Stimulated activated CD4-positive, alpha-beta T cell treated with anti-CD3 and anti-CD28 coated beads, Interleukin-2, amount 100 ng/mL, for 24 hours (primary cell): ENCODE results near the gene SMARCC1.

Experiments
- DNase-seq, 2 donors: peaks; one replicate each; pipeline ENCODE4 v3.0.0-alpha.2; 2020

SMARCC1 gene

DNA sequence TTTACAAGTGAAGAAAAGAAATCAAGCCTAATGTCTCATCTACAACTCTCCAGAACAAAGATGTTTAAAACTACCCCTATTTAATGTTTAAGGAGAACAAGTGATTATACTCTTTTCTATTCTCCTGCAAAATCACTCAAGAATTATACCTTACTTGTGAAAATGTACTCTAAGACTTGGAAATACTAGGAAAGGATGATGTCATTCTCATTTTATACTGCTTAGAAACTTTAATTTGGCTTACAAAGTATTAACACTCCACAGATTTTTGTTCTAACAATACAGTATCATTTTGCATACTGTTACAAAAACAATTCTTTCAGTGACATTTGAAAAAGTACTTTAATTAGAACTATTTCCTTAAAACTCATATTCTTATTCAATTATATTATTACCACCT lies 89.5 kb downstream of the SMARCC1 start:
- no peak for DNase-seq

- no peak for DNase-seq
Measured at GRCh38 chr3:47688488-47688887, 93.2 kb downstream of the SMARCC1 start.

DNA sequence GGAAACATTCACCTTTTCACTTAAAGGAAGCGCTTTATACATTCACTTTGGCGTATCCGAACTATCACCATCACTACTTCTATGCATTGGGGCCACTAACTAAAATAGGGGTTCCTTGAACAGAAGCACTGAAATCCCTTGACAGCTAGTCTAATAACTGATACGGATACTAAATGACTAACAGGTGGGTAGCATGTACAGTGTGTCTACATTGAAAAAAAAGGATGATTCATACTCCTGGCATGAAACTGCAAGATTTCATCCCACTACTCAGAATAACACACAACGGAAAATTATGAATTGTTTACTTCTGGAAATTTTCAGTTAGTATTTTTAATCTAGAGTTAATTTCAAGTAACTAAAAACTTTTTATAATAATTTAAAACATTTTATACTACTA lies 96.7 kb downstream of the SMARCC1 start:
- DNase-seq = no peak

DNA sequence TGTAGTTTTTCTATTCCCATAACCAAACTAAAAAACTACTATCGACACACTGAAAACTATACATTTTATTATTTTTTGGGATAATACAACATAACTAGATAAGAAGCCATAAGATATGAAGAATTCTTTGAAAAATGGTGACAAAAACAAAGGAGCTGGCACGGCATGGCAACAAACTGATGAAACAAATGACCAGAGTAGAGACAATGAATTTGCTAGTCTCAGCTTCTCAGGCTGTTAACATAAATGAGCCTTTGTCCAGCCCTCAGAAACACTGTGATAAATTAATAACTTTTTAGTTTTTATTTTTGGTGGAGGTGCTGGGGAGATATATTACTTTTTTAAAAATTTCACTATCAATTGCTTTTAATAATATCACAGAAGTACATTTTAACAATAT lies 100.7 kb downstream of the SMARCC1 start:
- no peak for DNase-seq

DNA sequence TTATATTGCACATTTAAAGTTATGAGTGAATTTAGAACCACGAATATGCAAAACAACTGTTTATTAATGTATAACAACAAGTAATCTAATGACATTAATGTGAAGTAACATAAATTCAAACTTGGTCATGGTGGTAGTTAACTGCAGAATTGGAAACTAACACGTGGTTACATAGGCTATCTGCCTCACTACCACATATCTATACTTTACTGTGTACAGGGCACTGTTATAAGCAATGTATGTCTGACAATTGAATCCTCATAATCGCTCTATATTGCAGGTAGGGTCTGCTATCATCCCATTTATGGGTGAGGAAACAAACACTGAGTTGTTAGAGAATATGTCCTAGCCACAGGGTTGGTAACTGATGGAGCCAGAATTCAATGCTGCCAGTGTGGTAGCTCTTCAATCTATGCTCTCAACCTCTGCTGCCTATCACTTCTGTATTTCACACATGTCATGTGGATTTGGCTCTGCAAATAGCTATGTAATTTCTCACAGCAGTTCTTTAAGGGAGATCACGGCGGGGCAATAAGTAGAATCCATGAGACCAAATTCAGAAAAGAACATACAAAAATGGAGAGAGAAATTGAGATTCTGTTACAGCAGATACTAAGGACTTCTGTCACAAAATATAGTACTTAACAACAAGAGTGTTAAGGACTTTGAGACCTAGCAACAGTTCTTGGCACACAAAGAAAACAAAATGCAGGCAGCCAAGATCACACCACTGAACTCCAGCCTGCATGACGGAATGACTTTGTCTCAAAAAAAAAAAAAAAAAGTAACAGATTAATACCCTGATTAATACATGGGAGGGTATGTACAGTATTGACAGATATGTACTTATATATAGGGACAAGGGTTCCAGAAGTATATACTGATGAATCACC lies 103.0 kb downstream of the SMARCC1 start:
- no peak for DNase-seq

- no peak for DNase-seq
Measured at GRCh38 chr3:47669026-47669749, 112.5 kb downstream of the SMARCC1 start.

- DNase-seq = no peak
Measured at GRCh38 chr3:47666118-47666517, 115.6 kb downstream of the SMARCC1 start.

DNA sequence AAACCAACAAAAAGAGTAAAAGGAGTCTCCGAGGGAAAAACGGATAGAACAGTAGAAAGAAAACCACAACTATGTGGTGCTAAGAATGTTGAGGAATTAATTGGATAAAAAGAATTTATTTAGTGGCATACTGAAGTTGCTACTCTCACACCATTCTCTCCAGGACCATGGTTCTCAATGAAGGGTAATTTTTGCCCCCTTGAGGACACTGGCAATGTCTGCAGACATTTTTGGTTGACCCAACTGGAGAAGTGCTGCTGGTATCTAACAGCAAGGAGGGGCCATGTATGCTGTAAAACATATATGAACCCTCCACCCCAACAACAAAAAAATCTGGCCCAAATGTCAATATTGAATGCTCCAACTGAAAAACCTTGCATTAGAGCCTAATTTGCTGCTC lies 117.2 kb downstream of the SMARCC1 start:
- no peak for DNase-seq

GRCh38 chr3:47663630-47664240 lies 118.0 kb downstream of the SMARCC1 start:
- DNase-seq = no peak

- no peak for DNase-seq
Measured at GRCh38 chr3:47661121-47661752, 120.5 kb downstream of the SMARCC1 start.

- DNase-seq = no peak
Measured at GRCh38 chr3:47658444-47658843, 123.2 kb downstream of the SMARCC1 start.

GRCh38 chr3:47652142-47652541 lies 129.6 kb downstream of the SMARCC1 start:
- DNase-seq = no peak

- no peak for DNase-seq
Measured at GRCh38 chr3:47650294-47650693, 131.4 kb downstream of the SMARCC1 start.

DNA sequence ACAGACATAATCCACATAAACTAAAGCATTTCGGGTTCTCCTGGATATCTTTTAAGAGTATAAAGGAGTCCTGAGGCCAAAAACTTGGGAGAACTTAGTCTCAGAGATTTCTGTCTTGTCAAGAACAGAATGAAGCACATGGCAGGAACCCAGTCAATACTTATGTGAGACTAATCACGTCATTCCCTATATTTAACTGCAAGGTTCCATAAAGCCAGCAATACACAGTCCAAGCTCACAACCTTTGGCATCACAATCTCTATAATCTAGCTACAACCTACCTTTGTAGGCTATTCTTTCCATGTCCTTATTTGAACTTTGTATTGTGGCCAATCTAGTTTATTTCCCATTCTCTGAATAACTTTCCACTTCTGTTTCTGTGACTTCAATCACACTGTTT lies 134.1 kb downstream of the SMARCC1 start:
- DNase-seq = no peak

GRCh38 chr3:47646362-47646761 lies 135.3 kb downstream of the SMARCC1 start:
- DNase-seq = no peak

GRCh38 chr3:47645551-47645950 lies 136.1 kb downstream of the SMARCC1 start:
- no peak for DNase-seq

GRCh38 chr3:47643092-47643491 lies 138.6 kb downstream of the SMARCC1 start:
- no peak for DNase-seq

- DNase-seq = no peak
Measured at GRCh38 chr3:47641739-47642138, 140.0 kb downstream of the SMARCC1 start.

- no peak for DNase-seq
Measured at GRCh38 chr3:47636921-47637320, 144.8 kb downstream of the SMARCC1 start.

- no peak for DNase-seq
Measured at GRCh38 chr3:47636225-47636624, 145.5 kb downstream of the SMARCC1 start.

DNA sequence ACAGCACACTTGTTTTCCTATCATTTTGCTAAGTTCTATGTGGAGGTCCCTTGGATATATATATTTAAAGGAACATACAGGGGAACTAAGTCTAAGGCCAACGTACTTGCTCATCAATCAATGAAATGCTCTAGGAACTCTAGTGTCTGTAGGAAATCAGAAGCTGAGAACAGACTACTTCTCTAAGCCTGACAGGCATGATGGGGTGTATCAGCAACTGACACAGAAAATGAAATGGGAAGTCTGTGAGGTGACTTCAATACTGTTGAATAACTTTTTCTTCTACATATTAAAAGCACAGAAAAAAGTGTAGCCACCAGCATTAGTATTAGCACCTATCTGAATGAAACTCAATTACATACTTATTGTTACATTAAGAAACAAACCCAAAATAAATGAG lies 146.2 kb downstream of the SMARCC1 start:
- DNase-seq = no peak

- DNase-seq = no peak
Measured at GRCh38 chr3:47634996-47635395, 146.7 kb downstream of the SMARCC1 start.

GRCh38 chr3:47630810-47631209 lies 150.9 kb downstream of the SMARCC1 start:
- DNase-seq = no peak
